ENCODE results near the gene UBXN7.
A peak's percentile ranks its signal among the peaks of the same experiment; 100 is the strongest.

The UBXN7 gene

DNA sequence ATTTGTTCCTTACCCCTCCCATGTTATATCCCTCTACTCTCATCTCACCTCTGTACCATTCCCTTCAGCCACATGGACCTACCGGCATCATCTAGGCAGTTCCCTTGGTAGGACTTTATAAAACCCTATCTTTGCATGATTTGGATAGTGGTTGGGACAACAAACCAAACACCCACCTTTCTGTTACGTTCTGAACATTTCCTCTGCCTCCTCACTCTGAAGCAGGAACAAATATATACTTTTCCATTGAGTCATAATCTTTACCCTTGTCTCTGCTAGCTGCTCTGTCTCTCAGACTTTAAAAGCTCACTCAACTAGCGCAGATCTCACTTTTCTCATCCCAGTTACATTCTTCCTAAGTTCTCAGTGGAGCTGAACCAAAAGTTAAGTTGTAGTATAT, 17.8 kb downstream of the UBXN7 start:
- TF ChIP-seq, protein P1, sequence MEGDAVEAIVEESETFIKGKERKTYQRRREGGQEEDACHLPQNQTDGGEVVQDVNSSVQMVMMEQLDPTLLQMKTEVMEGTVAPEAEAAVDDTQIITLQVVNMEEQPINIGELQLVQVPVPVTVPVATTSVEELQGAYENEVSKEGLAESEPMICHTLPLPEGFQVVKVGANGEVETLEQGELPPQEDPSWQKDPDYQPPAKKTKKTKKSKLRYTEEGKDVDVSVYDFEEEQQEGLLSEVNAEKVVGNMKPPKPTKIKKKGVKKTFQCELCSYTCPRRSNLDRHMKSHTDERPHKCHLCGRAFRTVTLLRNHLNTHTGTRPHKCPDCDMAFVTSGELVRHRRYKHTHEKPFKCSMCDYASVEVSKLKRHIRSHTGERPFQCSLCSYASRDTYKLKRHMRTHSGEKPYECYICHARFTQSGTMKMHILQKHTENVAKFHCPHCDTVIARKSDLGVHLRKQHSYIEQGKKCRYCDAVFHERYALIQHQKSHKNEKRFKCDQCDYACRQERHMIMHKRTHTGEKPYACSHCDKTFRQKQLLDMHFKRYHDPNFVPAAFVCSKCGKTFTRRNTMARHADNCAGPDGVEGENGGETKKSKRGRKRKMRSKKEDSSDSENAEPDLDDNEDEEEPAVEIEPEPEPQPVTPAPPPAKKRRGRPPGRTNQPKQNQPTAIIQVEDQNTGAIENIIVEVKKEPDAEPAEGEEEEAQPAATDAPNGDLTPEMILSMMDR (IDR thresholded peaks at IDR 0.05; ENCODE audit: borderline replicate concordance, control extremely low read depth, extremely low read depth, insufficient read depth, missing control alignments): no peak
- in situ Hi-C loops (cut with MboI; ENCODE audit: low sequenced_read_pairs, unreplicated experiment): no loop called here
- DNase-seq (ENCODE audit: low spot score): peak; percentile 51

DNA sequence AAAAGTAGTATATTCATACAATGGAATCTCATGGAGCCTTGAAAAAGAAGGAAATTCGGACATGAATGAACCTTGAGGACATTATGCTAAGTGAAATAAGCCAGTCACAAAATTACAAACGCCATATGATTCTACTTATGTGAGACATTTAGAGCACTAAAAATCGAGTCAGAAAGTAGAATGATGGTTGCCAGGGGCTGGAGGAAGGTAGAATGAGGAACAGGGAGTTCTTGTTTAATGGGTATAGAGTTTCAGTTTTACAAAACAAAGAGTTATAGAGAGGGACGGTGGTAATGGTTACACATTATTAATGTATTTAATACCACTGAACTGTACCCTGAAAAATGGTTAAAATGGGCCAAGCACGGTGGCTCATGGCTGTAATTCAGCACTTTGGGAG, 19.5 kb downstream of the UBXN7 start:
- TF ChIP-seq, protein P1 (IDR thresholded peaks at IDR 0.05; ENCODE audit: borderline replicate concordance, control extremely low read depth, extremely low read depth, insufficient read depth, missing control alignments): no peak
- in situ Hi-C loops (cut with MboI; ENCODE audit: low sequenced_read_pairs, unreplicated experiment): no loop called here
- DNase-seq (ENCODE audit: low spot score): no peak

DNA sequence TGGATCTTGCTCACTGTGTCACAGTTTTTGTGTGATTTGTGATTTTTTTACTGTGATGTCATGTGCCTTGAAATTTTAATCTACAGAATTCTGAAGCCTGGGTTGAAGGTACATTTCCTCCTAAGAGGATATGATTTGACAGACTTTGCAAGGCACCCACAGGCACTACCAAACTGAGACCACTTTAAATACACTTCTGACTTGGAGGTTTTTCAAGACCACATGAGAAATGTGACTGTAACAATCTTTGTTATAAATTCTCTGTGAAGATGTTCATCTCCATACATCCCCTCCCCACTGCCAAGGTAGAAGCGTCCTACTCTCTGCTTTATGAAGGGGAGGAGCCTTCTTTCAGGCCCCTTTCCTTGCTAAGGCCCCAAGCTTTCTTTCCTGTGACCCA, 22.8 kb downstream of the UBXN7 start:
- DNase-seq (ENCODE audit: low spot score): no peak
- in situ Hi-C loops (cut with MboI; ENCODE audit: low sequenced_read_pairs, unreplicated experiment): no loop called here
- TF ChIP-seq, protein P1 (IDR thresholded peaks at IDR 0.05; ENCODE audit: borderline replicate concordance, control extremely low read depth, extremely low read depth, insufficient read depth, missing control alignments): no peak

DNA sequence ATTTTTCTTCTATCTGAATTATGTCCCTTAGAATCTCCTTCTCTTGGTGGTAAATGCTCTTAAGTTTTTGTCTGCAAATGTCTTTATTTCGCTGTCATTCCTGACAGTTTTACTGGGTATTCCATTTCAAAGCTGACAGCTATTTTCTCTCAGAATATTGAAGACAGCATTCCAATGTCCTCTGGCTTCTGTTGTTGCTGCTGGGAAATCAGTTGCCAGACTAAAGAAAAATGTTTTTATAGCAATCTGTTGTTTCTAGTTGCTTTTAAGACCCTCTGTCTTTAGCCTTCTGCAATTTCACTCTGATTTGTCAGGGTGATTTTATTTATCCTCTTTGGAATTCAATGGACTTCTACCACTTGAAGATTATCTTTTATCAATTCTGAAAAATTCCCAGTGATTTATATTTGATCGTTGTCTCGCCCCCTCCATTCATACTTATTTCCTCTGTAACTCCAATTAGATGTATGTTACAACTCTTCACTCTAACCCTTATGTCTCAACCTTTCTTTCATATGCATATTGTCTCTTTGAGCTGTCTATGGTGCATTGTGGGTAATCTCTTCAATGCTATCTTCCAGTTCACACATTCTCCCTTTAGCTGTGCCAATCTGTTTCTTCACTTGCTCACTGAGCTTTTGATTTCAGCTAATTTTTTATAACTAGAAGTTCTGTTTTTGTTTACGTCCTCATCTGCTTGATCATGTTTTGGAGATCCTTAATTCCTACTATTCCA, 23.5 kb downstream of the UBXN7 start:
- in situ Hi-C loops (cut with MboI; ENCODE audit: low sequenced_read_pairs, unreplicated experiment): no loop called here

DNA sequence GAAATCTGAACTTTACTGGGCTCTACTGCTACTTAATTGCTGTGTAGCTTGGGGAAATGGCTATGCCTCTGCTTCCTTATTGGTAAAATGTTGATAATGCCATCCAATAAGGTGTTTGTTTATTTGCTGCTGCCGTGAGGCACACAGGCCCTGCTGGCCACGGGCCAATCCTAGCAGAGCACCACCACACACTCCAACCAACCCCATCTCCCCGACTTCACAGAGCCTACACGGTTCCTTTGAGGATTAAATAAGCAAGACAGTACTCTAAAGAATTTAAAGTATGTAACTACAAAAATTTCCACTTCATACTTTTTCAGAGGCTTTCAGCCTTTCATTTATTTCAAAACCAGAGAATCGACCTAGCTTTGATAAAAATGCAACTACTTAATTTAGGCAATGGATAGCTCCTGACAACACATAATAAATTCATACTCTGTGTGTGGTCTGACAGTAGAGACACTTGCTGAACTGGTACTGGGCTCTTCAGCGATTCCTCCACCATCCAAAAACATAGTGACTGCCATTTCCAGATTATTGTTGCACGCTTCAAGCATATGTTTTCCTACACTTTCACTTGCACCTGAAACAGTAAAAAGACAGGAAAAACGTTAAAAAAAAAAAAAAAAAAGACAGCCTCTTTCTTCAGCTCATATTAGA, 25.3 kb downstream of the UBXN7 start:
- in situ Hi-C loops (cut with MboI; ENCODE audit: low sequenced_read_pairs, unreplicated experiment): no loop called here
- DNase-seq (ENCODE audit: low spot score): no peak
- TF ChIP-seq, protein P1 (IDR thresholded peaks at IDR 0.05; ENCODE audit: borderline replicate concordance, control extremely low read depth, extremely low read depth, insufficient read depth, missing control alignments): no peak

More for the DNA sequence above, 23.5 kb downstream of the UBXN7 start:
- no peak for DNase-seq (ENCODE audit: low spot score)
- TF ChIP-seq, protein P1 (IDR thresholded peaks at IDR 0.05; ENCODE audit: borderline replicate concordance, control extremely low read depth, extremely low read depth, insufficient read depth, missing control alignments): no peak

DNA sequence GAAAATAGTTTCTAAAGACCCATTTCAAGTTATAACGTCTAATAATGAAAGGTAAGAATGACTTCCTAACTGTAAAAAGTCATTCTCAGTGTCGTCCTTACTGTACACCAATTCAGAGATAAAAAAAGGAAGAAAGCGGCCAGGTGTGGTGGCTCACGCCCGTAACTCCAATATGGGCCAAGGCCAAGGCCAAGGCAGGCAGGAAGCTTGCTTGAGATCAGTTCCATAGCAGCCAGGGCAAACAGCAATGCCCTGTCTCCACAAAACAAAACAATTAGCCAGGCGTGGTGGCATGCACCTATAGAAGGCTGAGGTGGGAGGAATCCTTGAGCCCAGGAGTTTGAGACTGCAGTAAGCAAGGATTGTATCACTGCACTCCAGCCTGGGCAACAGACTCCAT, 31.9 kb downstream of the UBXN7 start:
- DNase-seq (ENCODE audit: low spot score): no peak
- TF ChIP-seq, protein P1 (IDR thresholded peaks at IDR 0.05; ENCODE audit: borderline replicate concordance, control extremely low read depth, extremely low read depth, insufficient read depth, missing control alignments): no peak
- in situ Hi-C loops (cut with MboI; ENCODE audit: low sequenced_read_pairs, unreplicated experiment): no loop called here
